ENCODE data around the gene ZFAND3.

GRCh38 chr6:38068854-38069590, 249.5 kb downstream of the ZFAND3 start:
- TF ChIP-seq POLR2A (IDR thresholded peaks at IDR 0.05; ENCODE audit: low read depth, low read length): no peak
- no peak for TF ChIP-seq EZH2 (IDR thresholded peaks at IDR 0.05; ENCODE audit: borderline replicate concordance, low read depth, low read length, severe bottlenecking)
- TF ChIP-seq CTCF (IDR thresholded peaks at IDR 0.05; ENCODE audit: extremely low read depth in 1 of 2, insufficient read depth in 1 of 2, low read depth in 1 of 2, low read length in 2 of 2): no peak
